ENCODE results near the gene CEP112.

DNA sequence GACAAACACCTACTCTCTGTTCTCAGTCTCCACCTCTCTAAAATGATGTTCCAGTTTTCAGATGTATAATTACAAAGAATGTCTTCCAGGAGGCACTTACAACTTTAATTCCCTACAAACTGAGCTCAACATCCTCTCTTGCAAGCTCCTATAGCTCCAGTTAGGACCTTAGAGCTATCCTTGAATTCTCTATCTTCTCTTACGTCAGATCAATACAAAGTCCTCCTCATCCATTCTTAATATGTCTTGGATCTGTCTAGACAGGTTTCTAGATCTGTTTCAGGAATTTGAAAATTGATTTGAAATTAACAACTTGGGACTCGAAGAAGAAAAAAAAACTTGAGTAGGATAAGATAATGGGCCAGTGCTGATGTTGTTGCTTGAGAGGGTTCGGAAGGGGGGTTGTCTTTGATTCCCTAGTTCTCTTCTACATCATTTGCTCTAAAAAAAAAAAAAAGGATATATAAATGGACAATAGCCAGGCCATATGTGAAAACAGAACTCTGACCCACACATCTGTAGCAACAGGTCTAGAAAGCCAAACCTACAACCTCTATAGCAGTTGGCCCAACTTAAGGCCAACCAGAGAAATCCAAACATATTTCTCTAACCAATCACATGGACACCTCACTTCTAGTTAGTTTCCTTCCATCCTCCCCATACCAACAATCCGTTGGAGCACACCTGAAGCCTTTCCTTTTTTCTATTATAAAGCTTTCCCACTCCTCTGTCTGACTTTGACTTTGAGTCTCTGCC lies 38.0 kb upstream of the CEP112 start:
- TF ChIP-seq POLR2A (IDR thresholded peaks at IDR 0.05; ENCODE audit: low read depth, low read length) (no peak), PAX5 (IDR thresholded peaks at IDR 0.05; ENCODE audit: insufficient read depth, low read length, severe bottlenecking) (no peak), TAF1 (IDR thresholded peaks at IDR 0.05; ENCODE audit: low read depth, low read length) (no peak), POLR2AphosphoS5 (IDR thresholded peaks at IDR 0.05; ENCODE audit: low read depth, low read length) (no peak)

Data from GM12891 (cell line).